ENCODE results near the gene COL6A2. TPM values are rescaled to one million over a fixed set of nuclear protein-coding genes. Genes with fewer than 3 reads are reported as not detected.

COL6A2 gene
- polyA plus RNA-seq, 2 of the 4 experiments (the other 2 are of a cell fraction) = 2.3 to 13.1 TPM

DNA sequence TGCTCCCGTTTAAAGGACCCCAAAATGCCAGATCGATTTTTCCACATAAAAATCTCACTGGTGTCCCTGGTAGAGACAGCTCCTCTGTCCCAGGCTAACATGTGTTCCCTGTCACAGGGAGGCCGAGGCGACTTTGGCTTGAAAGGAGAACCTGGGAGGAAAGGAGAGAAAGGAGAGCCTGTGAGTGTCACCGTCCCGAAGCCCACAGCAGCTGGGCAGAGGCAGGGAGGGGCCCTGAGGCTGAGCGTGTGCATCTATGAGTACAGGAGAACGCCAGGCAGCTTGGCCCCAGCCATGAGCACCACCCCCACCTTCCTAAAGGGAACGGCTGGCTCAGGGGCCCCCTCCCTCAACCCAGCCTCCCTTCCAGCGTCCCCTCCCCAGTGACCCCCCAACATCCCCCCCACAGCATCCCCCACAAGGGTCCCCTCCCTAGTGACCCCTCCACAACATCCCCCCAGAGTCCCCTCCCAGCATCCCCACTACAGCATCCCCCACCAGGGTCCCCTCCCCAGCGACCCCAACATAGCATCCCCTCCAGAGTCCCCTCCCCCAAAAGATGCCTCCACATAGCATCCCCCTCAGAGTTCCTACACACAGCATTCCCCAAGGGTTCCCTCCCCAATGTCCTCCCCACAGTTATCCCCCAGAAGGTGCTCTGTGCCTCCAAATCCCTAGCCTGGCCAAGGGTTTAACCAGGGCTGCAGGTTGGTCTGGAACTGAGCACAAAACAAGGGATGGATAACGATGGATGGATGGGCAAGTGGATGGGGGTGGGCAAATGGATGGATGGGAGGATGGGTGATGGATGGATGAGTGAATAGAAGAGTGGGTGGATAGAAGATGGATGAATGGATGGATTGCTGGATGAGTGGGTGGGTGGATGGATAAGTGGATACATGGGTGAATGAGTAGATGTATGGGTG is 25.1 kb downstream of the COL6A2 start:
- Histone ChIP-seq H3K4me3 (no peak overlapping the region), H3K27ac (no peak overlapping the region), H3K4me1 (no peaks in the 10 kb centered on the region), H3K9me3 (no peaks in the 10 kb centered on the region), H3K4me2 (no peak overlapping the region)
- DNase-seq (ENCODE audit: low read depth in 1 of 2, low spot score in 1 of 2) = no peak
- TF ChIP-seq KDM5A (IDR thresholded peaks at IDR 0.05) = no peak
- 74% methylated on average over 9 of the region's 12 CpGs for WGBS (ENCODE audit: missing lambda C conversion rate)
- no peak for FAIRE-seq
- POLR2A ChIA-PET = no interaction called here
- CTCF ChIA-PET = no interaction called here
- ATAC-seq = no peak

DNA sequence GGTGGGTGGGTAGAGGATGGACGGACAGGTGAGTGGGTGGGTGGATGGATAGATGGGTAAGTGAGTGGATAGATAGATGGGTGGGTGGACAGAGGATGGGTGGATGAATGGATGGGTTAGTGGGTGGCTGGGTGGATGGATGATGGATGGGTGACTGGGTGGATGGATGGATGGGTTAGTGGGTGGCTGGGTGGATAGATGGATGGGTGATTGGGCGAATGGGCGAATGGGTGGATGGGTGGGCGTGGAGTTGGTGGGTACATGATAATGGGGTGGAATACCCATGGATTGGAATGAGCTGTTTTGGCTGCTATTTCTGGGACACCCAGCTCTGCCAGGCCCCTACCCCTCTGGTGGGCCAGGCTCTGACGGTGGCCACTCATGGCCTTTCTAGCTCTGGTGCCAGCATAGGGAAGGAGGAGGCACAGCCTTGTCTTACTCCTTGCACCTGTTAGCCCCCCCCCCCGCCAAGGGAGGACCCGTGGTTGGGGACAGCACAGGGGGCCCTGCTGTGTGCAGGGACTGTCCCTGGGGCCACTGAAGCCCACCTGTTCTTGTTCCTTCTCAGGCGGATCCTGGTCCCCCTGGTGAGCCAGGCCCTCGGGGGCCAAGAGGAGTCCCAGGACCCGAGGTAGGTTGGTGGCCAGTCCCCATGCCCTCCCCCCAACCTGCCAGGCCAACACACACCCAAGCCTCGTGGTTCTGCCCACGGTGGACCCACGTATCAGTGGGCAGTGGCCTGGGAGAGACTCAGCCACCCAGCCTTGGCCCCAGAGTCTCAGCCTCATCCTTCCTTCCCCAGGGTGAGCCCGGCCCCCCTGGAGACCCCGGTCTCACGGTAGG is 26.4 kb downstream of the COL6A2 start:
- Histone ChIP-seq H3K4me2 (no peak overlapping the region), H3K4me3 (no peak overlapping the region), H3K27ac (no peak overlapping the region), H3K4me1 (no peaks in the 10 kb centered on the region), H3K9me3 (no peaks in the 10 kb centered on the region)
- no peak for TF ChIP-seq JUN (IDR thresholded peaks at IDR 0.05)
- no peak for TF ChIP-seq ZC3H11A (IDR thresholded peaks at IDR 0.05)
- no peak for TF ChIP-seq EHMT2 (IDR thresholded peaks at IDR 0.05; ENCODE audit: low read depth)
- no peak for TF ChIP-seq CBX8 (IDR thresholded peaks at IDR 0.05)
- TF ChIP-seq RNF2 (IDR thresholded peaks at IDR 0.05; ENCODE audit: borderline replicate concordance, low read depth) = no peak
- TF ChIP-seq PHF8 (IDR thresholded peaks at IDR 0.05; ENCODE audit: borderline replicate concordance, low read depth) = no peak
- TF ChIP-seq CHD4 (IDR thresholded peaks at IDR 0.05; ENCODE audit: borderline replicate concordance) = no peak
- TF ChIP-seq SREBF2 (IDR thresholded peaks at IDR 0.05) = no peak
- TF ChIP-seq MAFK (IDR thresholded peaks at IDR 0.05; ENCODE audit: partially characterized antibody) = no peak
- no peak for TF ChIP-seq POLR2A (IDR thresholded peaks at IDR 0.05; ENCODE audit: low read length)
- TF ChIP-seq CHD2 (IDR thresholded peaks at IDR 0.05; ENCODE audit: low read length, partially characterized antibody) = no peak
- TF ChIP-seq FOSB (CRISPR knock-in tag; IDR thresholded peaks at IDR 0.05) = no peak
- no peak for TF ChIP-seq ESRRA (IDR thresholded peaks at IDR 0.05; ENCODE audit: borderline replicate concordance, low read length)
- TF ChIP-seq, protein P1, sequence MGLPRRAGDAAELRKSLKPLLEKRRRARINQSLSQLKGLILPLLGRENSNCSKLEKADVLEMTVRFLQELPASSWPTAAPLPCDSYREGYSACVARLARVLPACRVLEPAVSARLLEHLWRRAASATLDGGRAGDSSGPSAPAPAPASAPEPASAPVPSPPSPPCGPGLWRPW (IDR thresholded peaks at IDR 0.05) = no peak
- TF ChIP-seq FOXS1 (CRISPR knock-in tag; IDR thresholded peaks at IDR 0.05) = no peak
- no peak for TF ChIP-seq HEYL (CRISPR knock-in tag; IDR thresholded peaks at IDR 0.05)
- TF ChIP-seq, protein P2, sequence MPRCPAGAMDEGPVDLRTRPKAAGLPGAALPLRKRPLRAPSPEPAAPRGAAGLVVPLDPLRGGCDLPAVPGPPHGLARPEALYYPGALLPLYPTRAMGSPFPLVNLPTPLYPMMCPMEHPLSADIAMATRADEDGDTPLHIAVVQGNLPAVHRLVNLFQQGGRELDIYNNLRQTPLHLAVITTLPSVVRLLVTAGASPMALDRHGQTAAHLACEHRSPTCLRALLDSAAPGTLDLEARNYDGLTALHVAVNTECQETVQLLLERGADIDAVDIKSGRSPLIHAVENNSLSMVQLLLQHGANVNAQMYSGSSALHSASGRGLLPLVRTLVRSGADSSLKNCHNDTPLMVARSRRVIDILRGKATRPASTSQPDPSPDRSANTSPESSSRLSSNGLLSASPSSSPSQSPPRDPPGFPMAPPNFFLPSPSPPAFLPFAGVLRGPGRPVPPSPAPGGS (IDR thresholded peaks at IDR 0.05) = no peak
- POLR2A ChIA-PET = no interaction called here
- ATAC-seq (no peak), FAIRE-seq (no peak), DNase-seq (ENCODE audit: low read depth in 1 of 2, low spot score in 1 of 2) (no peak)
- CTCF ChIA-PET = interaction anchor here (0.6 to 0.7 kb wide), 2 partner anchors 19 to 110 kb away, joined by 3 read pairs; no protein-coding TSS in a partner anchor
- WGBS (ENCODE audit: missing lambda C conversion rate) = 87% methylated on average over 9 of the region's 16 CpGs

DNA sequence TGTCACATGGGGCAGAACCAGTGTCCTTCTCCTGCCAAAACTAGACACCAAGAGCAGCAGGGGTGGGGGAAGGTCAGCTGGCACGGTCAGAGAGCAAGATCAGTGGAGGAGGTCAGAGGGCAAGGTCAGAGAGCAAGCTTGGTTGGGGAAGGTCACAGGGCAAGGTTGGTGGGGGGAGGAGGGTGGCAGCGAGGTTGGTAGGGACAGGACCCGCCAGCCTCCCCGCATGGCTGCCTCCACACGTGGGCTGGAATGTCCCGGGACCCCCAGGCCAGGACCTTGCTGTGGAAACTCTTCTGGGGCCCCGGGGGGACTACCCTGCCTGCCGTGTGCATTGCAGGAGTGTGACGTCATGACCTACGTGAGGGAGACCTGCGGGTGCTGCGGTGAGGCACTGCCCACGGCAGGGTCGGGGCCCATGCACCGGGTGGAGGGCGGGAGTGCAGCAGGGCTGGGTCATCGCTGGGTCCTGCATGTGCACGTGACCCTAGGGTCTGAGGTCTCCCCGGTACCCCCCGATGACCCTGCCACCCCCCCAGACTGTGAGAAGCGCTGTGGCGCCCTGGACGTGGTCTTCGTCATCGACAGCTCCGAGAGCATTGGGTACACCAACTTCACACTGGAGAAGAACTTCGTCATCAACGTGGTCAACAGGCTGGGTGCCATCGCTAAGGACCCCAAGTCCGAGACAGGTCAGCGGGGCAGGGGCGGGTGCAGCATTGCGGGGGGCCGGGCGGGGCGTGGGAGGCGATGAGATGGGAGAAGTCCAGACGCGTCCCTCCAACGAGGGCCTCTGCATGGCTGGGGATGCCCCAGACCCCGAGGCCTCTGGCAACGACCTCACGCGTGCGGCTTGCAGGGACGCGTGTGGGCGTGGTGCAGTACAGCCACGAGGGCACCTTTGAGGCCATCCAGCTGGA is 27.3 kb downstream of the COL6A2 start:
- FAIRE-seq = no peak
- Histone ChIP-seq H3K4me1 (no peaks in the 10 kb centered on the region), H3K9me3 (no peaks in the 10 kb centered on the region), H3K4me3 (no peak overlapping the region), H3K27ac (no peak overlapping the region), H3K4me2 (no peak overlapping the region)
- POLR2A ChIA-PET = no interaction called here
- CTCF ChIA-PET = interaction anchor here (0.6 to 1.2 kb wide), 3 partner anchors 18 to 55 kb away, joined by 3 read pairs; no protein-coding TSS in a partner anchor
- ATAC-seq = no peak
- TF ChIP-seq HDAC2 (IDR thresholded peaks at IDR 0.05) = no peak
- no peak for TF ChIP-seq CEBPB (IDR thresholded peaks at IDR 0.05)
- no peak for TF ChIP-seq KDM5A (IDR thresholded peaks at IDR 0.05)
- TF ChIP-seq, protein P3, sequence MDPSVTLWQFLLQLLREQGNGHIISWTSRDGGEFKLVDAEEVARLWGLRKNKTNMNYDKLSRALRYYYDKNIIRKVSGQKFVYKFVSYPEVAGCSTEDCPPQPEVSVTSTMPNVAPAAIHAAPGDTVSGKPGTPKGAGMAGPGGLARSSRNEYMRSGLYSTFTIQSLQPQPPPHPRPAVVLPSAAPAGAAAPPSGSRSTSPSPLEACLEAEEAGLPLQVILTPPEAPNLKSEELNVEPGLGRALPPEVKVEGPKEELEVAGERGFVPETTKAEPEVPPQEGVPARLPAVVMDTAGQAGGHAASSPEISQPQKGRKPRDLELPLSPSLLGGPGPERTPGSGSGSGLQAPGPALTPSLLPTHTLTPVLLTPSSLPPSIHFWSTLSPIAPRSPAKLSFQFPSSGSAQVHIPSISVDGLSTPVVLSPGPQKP (IDR thresholded peaks at IDR 0.05; ENCODE audit: low read depth, low read length) = no peak
- TF ChIP-seq POLR2AphosphoS2 (conservative IDR thresholded peaks at IDR 0.05; ENCODE audit: low read length) = no peak
- TF ChIP-seq, protein P4, sequence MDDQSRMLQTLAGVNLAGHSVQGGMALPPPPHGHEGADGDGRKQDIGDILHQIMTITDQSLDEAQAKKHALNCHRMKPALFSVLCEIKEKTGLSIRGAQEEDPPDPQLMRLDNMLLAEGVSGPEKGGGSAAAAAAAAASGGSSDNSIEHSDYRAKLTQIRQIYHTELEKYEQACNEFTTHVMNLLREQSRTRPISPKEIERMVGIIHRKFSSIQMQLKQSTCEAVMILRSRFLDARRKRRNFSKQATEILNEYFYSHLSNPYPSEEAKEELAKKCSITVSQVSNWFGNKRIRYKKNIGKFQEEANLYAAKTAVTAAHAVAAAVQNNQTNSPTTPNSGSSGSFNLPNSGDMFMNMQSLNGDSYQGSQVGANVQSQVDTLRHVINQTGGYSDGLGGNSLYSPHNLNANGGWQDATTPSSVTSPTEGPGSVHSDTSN (IDR thresholded peaks at IDR 0.05) = no peak
- WGBS (ENCODE audit: missing lambda C conversion rate) = 85% methylated on average over 20 of the region's 49 CpGs
- no peak for DNase-seq (ENCODE audit: low read depth in 1 of 2, low spot score in 1 of 2)

Measured in A549 (cell line).